ENCODE measurements around the gene PAX8.

The PAX8 gene

DNA sequence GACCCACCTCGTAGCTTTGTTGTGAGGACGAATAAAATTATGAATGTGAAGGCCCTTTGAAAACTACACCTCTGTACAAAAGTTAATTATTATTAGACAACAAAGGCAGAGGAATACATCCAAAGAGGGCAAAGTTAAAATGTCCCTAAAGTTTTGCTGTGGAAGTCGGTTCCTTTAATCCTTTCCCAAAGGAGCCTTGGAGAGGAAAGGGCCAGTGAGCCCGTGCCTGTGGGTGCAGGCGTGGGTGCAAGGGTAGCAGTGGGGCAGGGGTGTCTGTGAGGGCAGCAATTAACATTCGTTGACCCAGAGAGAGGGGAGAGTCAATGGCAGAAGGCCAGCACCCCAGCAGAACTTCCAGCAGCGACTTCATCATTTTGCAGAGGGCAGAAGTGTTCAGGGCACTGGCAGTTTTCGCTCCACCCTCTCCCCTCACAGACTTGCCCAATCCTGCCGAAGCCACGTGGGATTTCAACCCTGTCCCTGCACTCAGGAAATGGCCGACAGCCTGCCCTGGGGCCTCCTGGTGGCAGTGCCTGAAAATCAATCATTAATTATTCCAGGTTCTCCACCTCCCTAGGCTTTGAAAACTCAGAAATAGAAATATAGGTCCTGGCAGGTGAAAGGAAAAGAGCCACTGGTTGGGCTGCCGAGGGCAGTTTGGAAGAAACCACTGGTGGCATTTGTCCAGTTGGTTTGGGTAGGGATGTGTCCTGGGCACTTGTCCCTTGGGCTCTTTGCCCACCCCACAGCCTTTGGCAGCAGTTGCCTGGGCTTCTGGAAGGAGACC is 4.2 kb upstream of the PAX8 start:
- no peaks in the 10 kb centered on the region for H3K36me3 Mint-ChIP-seq
- no peak overlapping the region for H3K4me3 Mint-ChIP-seq
- peaks cover 0 to under 1% of the 10 kb centered on the region in 2 donors for H3K4me1 Mint-ChIP-seq
- DNase-seq (no peak), ATAC-seq (replicated peaks) (no peak)
- no peak overlapping the region for H3K27ac Mint-ChIP-seq
- no peaks in the 10 kb centered on the region for H3K9me3 Mint-ChIP-seq
- H3K27me3 Mint-ChIP-seq = peaks cover 47 to 49% of the 10 kb centered on the region in 2 donors

GRCh38 chr2:113281910-113282746 is 3.4 kb upstream of the PAX8 start:
- ATAC-seq (replicated peaks) (no peak), DNase-seq (no peak)
- no peak overlapping the region for H3K27ac Mint-ChIP-seq
- H3K9me3 Mint-ChIP-seq = no peaks in the 10 kb centered on the region
- no peak overlapping the region for H3K4me3 Mint-ChIP-seq
- no peaks in the 10 kb centered on the region for H3K36me3 Mint-ChIP-seq
- peaks cover 2 to 9% of the 10 kb centered on the region in 2 donors for H3K4me1 Mint-ChIP-seq
- H3K27me3 Mint-ChIP-seq = peaks cover 49 to 51% of the 10 kb centered on the region in 2 donors

- Mint-ChIP-seq H3K27ac (no peak overlapping the region), H3K36me3 (no peaks in the 10 kb centered on the region), H3K4me3 (peak overlapping the region in 1 of 2 donors; percentile 19), H3K4me1 (peaks cover 8 to 25% of the 10 kb centered on the region in 2 donors), H3K27me3 (peaks cover 63 to 74% of the 10 kb centered on the region in 2 donors), H3K9me3 (no peaks in the 10 kb centered on the region)
- no peak for ATAC-seq (replicated peaks)
- DNase-seq = no peak
Measured at GRCh38 chr2:113278073-113278741, 514 bp downstream of the PAX8 start.

- DNase-seq (no peak), ATAC-seq (replicated peaks) (no peak)
- H3K4me1 Mint-ChIP-seq = peaks cover 11 to 28% of the 10 kb centered on the region in 2 donors
- H3K4me3 Mint-ChIP-seq = peak overlapping the region; percentile 32 to 45
- H3K27me3 Mint-ChIP-seq = peaks cover 61 to 71% of the 10 kb centered on the region in 2 donors
- no peaks in the 10 kb centered on the region for H3K9me3 Mint-ChIP-seq
- H3K36me3 Mint-ChIP-seq = no peaks in the 10 kb centered on the region
- H3K27ac Mint-ChIP-seq = no peak overlapping the region
Measured at GRCh38 chr2:113277474-113278072, 1.1 kb downstream of the PAX8 start.

GRCh38 chr2:113276761-113277425 is 1.8 kb downstream of the PAX8 start:
- peaks cover 55 to 65% of the 10 kb centered on the region in 2 donors for H3K27me3 Mint-ChIP-seq
- peaks cover 11 to 28% of the 10 kb centered on the region in 2 donors for H3K4me1 Mint-ChIP-seq
- H3K27ac Mint-ChIP-seq = peak overlapping the region; percentile 20
- H3K9me3 Mint-ChIP-seq = no peaks in the 10 kb centered on the region
- DNase-seq (no peak), ATAC-seq (replicated peaks) (no peak)
- H3K36me3 Mint-ChIP-seq = no peaks in the 10 kb centered on the region
- peak overlapping the region; percentile 32 to 45 for H3K4me3 Mint-ChIP-seq

- Mint-ChIP-seq H3K36me3 (no peaks in the 10 kb centered on the region), H3K4me3 (peak overlapping the region in 1 of 2 donors; percentile 45), H3K9me3 (no peaks in the 10 kb centered on the region), H3K4me1 (peaks cover 11 to 28% of the 10 kb centered on the region in 2 donors), H3K27ac (peak overlapping the region; percentile 20), H3K27me3 (peaks cover 58 to 64% of the 10 kb centered on the region in 2 donors)
- DNase-seq (no peak), ATAC-seq (replicated peaks) (no peak)
Measured at GRCh38 chr2:113276216-113276760, 2.4 kb downstream of the PAX8 start.

GRCh38 chr2:113275556-113276215 is 3.0 kb downstream of the PAX8 start:
- peaks cover 11 to 28% of the 10 kb centered on the region in 2 donors for H3K4me1 Mint-ChIP-seq
- H3K36me3 Mint-ChIP-seq = no peaks in the 10 kb centered on the region
- no peak overlapping the region for H3K27ac Mint-ChIP-seq
- no peak for ATAC-seq (replicated peaks)
- H3K4me3 Mint-ChIP-seq = no peak overlapping the region
- peaks cover 59 to 67% of the 10 kb centered on the region in 2 donors for H3K27me3 Mint-ChIP-seq
- no peak for DNase-seq
- no peaks in the 10 kb centered on the region for H3K9me3 Mint-ChIP-seq

DNA sequence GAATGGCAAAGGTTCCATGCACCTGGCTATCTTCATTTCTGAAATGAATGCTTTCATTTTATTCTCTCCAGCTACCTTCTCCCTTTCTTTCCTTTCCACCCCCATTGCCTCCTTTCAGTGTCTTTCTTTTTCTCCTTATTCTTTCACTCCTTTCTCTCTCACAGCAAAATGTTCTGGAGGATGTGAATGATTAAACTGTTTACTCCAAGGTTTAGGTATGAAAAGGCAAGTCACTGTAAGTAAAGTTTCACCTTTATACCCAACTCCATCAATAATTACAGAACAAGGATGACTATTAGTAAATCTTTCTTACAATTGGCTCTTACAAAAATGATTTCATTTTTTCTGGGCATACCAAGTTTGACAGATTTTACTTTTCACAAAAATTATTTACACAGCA is 4.3 kb downstream of the PAX8 start:
- H3K4me3 Mint-ChIP-seq = no peak overlapping the region
- no peaks in the 10 kb centered on the region for H3K36me3 Mint-ChIP-seq
- peaks cover 47 to 55% of the 10 kb centered on the region in 2 donors for H3K27me3 Mint-ChIP-seq
- ATAC-seq (replicated peaks) (no peak), DNase-seq (no peak)
- H3K4me1 Mint-ChIP-seq = peaks cover 11 to 28% of the 10 kb centered on the region in 2 donors
- H3K27ac Mint-ChIP-seq = no peak overlapping the region
- no peaks in the 10 kb centered on the region for H3K9me3 Mint-ChIP-seq

GRCh38 chr2:113273981-113274380 is 4.7 kb downstream of the PAX8 start:
- ATAC-seq (replicated peaks) (no peak), DNase-seq (no peak)
- H3K27ac Mint-ChIP-seq = no peak overlapping the region
- H3K4me1 Mint-ChIP-seq = peaks cover 11 to 28% of the 10 kb centered on the region in 2 donors
- no peaks in the 10 kb centered on the region for H3K9me3 Mint-ChIP-seq
- H3K4me3 Mint-ChIP-seq = no peak overlapping the region
- peaks cover 43 to 50% of the 10 kb centered on the region in 2 donors for H3K27me3 Mint-ChIP-seq
- no peaks in the 10 kb centered on the region for H3K36me3 Mint-ChIP-seq

GRCh38 chr2:113273027-113273551 is 5.6 kb downstream of the PAX8 start:
- DNase-seq (peak; percentile 25), ATAC-seq (replicated peaks) (peak; percentile 89 to 92)
- Mint-ChIP-seq H3K27ac (no peak overlapping the region), H3K36me3 (no peaks in the 10 kb centered on the region), H3K9me3 (no peaks in the 10 kb centered on the region), H3K4me3 (peak overlapping the region in 1 of 2 donors; percentile 19), H3K4me1 (peaks cover 11 to 28% of the 10 kb centered on the region in 2 donors), H3K27me3 (peaks cover 35 to 42% of the 10 kb centered on the region in 2 donors)

- no peak overlapping the region for H3K4me3 Mint-ChIP-seq
- DNase-seq (no peak), ATAC-seq (replicated peaks) (no peak)
- H3K36me3 Mint-ChIP-seq = peaks cover under 1 to 2% of the 10 kb centered on the region in 2 donors
- no peak overlapping the region for H3K27ac Mint-ChIP-seq
- H3K9me3 Mint-ChIP-seq = no peaks in the 10 kb centered on the region
- peaks cover 30 to 36% of the 10 kb centered on the region in 2 donors for H3K27me3 Mint-ChIP-seq
- H3K4me1 Mint-ChIP-seq = peaks cover 9 to 23% of the 10 kb centered on the region in 2 donors
Measured at GRCh38 chr2:113272477-113272876, 6.2 kb downstream of the PAX8 start.

DNA sequence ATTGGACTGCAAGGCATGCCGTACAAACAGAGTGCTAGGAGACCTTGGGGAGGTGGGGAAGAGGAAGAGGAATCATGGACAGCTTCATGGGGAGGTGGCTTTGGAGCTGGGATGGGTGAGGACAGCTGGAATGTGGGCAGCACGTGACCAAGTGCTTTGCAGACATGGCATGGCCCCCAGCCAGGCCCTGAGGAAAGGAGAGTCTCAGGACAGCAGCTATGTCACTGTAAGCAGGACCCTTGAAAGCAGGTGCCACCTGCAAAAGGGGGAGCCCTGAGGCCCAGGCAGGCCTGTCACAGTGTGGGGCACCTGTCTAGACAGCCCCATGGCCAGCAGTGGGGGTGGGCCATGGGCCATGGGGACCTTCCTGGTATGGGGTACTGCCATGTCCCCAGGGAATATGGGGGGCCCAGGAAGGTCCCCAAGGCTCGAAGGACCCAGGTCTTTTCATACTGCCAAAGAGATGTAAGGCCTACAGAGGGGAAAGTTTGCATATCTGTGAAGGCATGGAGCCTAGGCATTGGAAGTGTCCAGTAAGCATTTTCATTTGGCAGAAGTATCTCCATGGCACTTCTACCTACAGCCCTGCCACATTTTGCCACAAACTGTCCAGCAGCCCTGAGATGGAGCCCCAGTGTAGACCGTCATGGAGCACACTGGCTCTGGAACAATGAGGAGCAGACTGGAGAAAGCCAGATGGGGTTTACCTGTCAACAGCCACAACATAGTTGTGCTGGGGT is 9.9 kb downstream of the PAX8 start:
- ATAC-seq (replicated peaks) = no peak
- no peak overlapping the region for H3K27ac Mint-ChIP-seq
- peaks cover 4 to 20% of the 10 kb centered on the region in 2 donors for H3K27me3 Mint-ChIP-seq
- H3K9me3 Mint-ChIP-seq = no peaks in the 10 kb centered on the region
- peaks cover 10 to 18% of the 10 kb centered on the region in 2 donors for H3K36me3 Mint-ChIP-seq
- no peak overlapping the region for H3K4me3 Mint-ChIP-seq
- H3K4me1 Mint-ChIP-seq = peaks cover 3 to 4% of the 10 kb centered on the region in 2 donors
- no peak for DNase-seq

All from stimulated activated naive B cell treated with anti-CD40 and anti-IgM and Interleukin-4, amounts not matched to agents 10 μg/mL and 1 μg/mL and 100 μg/mL, for 72 hours (primary cell).